SK-N-SH (cell line): ENCODE measurements around the gene DKC1.

Experiments used
- CTCF ChIP-seq: fragments of 200-600 bp; sonication (generic); IDR thresholded peaks from 2 replicates; pipeline ENCODE4 v1.6.1; 2017; ENCODE audit warnings: antibody characterized with exemption, mild to moderate bottlenecking, moderate library complexity
- EP300 ChIP-seq, 2 experiments: IDR thresholded peaks; 2 replicates each; pipeline versions ENCODE4 v1.4.0 to v1.6.1; 2012; ENCODE audit warnings: borderline replicate concordance in 1 of 2, low read depth in 1 of 2, low read length in 1 of 2
- GABPA ChIP-seq: IDR thresholded peaks from 2 replicates; pipeline ENCODE4 v1.4.0; 2012; ENCODE audit warnings: low read depth, mild to moderate bottlenecking
- MEF2A ChIP-seq: IDR thresholded peaks from 2 replicates; pipeline ENCODE4 v1.4.0; 2012; ENCODE audit warnings: low read depth, borderline replicate concordance
- MXI1 ChIP-seq: IDR thresholded peaks from 2 replicates; pipeline ENCODE4 v1.6.1; 2012; ENCODE audit warnings: mild to moderate bottlenecking, low read depth, low read length, improper control_type of control experiment
- POLR2AphosphoS5 ChIP-seq: IDR thresholded peaks from 2 replicates; pipeline ENCODE4 v1.6.1; 2012; ENCODE audit warnings: low read depth, low read length
- TAF1 ChIP-seq: IDR thresholded peaks from 2 replicates; pipeline ENCODE4 v1.6.1; 2012; ENCODE audit warnings: low read depth, mild to moderate bottlenecking, low read length, moderate library complexity, borderline replicate concordance
- YY1 ChIP-seq: IDR thresholded peaks from 2 replicates; pipeline ENCODE4 v1.4.0; 2012; ENCODE audit warnings: low read depth, mild to moderate bottlenecking
- ZBTB33 ChIP-seq: IDR thresholded peaks from 2 replicates; pipeline ENCODE4 v1.4.0; 2012; ENCODE audit warnings: low read depth, borderline replicate concordance

GRCh38 chrX:154776753-154777152 lies 14.1 kb downstream of the DKC1 start:
- TF ChIP-seq MXI1 (no peak), CTCF (no peak), MEF2A (no peak), EP300 (IDR thresholded peaks at IDR 0.05; ENCODE audit: borderline replicate concordance in 1 of 2, low read depth in 1 of 2, low read length in 1 of 2) (no peak), TAF1 (no peak), YY1 (no peak), GABPA (no peak), POLR2AphosphoS5 (no peak), ZBTB33 (no peak)
